NOMO-1 treated with dmso at 0.1 percent for 144 hours (cell line): ENCODE results near the gene ARSG.

Experiments
- DNase-seq: peaks from one replicate; lab custom pipeline; 2025; ENCODE audit not compliant: unreplicated experiment; lab: John Stamatoyannopoulos, UW

Gene ARSG

DNA sequence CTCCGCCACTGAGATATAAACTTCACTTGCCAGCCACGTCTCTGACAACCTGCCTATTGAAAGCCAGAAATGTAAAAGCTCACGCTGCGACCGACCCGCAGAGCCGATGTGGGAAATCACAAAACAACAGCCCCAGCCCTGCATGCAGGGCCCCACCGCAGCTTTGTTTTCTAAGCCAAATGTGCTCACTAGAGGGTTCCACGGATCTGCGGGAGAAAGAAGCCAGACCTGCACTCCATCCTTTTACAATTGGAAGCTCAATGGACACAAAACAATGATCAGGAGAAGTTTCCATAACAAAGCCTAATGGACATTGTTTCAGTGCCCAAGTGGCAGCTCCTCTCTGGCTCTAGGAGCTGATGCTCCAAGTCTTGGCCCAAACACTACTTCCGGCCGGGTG is 132.9 kb downstream of the ARSG start:
- DNase-seq = no peak

DNA sequence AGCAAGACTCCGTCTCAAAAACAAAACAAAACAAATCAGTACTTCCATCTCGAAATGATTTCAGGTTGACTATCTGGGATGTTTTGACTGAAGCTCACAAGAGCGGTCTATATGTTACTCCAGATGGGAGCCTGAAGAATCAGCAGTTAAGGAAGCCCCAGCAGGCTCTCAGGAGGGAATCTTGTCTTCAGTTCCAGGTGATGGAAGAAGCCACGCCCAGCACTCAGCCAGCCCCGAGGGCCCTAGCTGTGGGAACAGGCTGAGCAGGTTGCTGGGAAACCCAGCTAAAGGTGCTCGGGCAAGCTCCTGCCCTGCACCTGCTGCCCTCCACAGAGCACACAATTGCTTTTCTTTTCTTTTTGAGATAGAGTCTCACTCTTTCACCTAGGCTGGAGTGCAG is 133.6 kb downstream of the ARSG start:
- DNase-seq = no peak

DNA sequence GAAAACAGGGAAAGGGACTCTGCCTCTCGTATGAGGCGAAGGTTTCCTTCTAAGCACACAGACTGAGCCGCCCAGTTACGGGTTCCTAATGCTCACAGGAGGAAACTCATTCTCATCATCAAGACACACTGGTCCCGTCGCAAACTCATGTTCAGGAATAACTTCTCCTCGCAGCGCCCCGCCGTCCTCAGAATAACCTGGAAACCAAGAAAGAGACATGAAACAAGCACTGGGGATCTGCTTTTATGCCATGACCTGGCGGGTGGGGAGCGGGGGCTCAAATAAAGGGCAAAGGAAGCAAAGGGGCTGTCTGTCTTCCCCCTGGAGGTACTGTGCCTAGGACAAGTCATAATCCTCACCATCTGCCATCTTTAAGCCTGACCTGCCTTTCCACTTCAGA is 134.7 kb downstream of the ARSG start:
- DNase-seq = no peak

DNA sequence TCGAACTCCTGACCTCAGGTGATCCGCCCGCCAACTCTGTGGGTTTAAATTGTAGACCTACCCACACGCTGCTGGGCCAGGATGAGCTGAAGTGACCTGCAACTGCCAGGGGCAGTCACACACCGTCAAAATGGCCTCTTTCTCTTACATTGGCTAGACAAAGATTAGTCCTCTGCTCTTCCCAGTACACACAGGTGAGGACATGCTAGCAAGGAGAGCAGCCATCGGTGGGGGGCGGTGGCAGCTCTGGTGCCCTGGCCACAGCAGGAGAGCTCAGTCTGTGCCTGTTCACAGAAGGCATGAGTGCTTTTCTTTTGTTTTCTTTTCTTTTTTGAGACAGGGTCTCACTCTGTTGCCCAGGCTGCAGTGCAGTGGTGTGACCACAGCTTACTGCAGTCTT is 136.3 kb downstream of the ARSG start:
- DNase-seq = no peak

DNA sequence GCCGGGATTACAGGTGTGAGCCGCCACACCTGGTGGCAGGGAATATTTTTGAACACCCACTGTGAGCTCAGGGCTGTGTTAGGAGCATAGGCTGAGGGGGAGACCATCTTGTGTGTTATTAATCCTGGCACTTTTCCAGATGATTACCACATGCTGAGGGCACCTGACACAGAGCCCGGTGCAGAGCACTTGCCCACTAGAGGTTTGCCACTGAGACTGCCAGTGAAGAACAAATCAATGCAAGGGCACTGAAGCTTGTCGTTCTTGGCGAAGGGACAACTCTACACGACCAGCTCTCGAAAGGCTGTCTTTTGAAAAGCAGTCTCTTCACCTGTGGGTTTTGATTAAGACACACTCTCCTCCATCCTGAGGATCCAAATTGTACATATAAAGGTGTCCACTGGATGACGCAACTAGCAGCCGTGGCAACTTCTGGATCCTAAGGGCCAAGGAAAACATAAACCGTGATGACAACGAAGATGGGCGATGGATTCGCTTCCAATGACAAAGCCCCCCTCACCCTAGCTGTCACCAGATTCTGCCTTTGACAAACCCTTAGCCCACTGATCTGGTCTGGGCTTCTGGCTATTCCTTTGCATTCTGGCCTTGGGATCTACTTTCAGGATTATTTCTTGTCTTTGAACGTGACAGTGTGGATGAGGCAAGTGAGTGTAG is 137.3 kb downstream of the ARSG start:
- DNase-seq = no peak

DNA sequence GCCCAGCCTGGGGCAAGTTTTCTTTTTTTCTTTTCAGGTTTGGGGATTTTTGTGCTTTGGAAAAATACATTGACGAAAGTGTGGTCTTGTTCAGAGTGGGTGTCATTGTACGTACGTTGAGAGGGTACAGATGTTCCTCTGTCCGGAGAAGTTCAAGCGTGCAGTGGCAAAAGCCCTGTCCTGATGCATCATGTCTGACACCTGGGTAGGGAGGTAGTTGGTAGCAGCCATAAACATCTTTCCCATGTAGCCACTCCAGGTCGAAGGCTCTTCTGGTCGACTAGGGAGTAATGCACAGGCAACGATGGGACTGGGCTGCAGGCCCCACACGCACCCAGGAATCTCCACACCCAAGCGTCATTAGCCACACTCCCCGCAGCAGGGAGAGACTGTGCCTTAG is 138.6 kb downstream of the ARSG start:
- DNase-seq = no peak

DNA sequence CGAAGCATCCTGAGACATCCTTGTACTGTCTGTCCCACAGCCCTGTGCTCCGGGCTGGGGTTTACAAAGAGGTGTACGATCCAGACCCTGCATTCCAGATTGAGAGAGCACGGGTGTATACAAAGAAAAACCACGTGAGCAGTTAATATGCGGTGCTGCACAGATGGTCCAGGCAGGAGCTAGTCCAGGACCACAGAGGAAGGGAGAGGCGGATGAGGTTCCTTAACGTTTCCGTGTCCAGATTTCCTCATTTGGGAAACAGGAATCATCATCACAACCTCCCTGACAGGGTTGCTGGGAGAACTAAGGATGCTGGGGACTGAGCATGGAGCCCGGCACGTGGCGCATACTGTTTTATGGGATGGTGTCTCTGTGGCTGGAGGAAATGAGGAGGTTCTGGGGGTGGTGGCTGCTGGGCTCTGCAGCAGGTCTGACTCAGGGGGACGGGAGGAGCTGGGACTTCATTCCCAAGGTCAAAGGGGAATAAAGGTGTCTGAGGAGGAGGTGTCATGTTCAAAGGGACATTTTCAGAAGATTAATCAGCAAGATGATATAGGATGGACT is 139.8 kb downstream of the ARSG start:
- no peak for DNase-seq

DNA sequence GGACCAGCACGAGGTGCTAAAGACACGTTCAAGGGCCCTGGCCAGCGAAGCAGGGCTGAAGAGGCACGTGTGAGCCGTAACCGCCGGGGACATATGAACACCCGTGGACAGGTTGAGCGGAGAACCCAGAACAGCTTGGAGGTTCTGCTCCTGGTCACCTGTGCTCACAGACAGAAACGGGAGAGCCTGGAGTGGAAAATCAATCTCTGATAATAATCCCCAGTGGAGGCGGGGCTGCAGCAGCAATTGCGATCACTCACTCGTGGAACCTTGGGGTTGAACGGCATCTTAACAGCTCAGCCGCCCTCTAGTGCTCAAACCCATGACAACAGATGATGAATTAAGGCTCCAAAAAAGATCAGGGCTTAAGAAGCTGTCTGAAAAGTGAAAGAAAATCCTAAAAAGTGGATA is 140.4 kb downstream of the ARSG start:
- DNase-seq = no peak

DNA sequence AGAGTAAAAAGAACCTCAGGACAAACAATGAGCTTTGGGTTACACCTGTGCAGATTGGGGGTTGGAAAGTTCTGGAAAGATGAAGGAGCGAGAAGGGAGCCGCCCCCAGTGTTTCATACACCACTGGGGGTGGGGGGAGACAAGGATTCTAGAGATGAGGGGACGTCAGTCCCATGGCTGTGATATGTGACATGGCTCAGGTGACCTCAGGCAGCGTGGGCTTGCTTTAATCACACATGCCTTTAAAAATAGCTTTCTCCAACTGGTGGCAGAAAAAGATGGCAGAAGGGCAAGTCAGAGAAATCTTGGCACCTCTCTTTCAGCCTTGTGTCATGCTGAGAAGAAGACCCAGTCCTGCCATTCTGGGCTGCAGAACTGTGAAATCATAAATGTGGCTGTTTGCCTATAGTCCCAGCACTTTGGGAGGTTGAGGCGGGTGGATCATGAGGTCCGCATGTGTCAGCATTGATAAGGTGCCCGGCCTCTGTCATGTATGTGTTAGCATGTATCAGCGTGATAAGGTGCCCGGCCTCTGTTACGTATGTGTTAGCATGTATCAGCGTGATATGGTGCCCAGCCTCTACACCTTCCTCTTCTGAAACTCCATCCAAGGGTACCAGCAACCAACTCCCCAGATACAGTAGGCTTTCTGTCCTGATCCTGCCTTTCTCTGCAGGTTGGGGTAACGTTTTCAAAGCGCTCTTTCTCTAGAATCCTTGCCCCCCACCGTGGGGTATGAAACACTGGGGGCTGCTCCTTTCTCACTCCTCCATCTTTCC is 141.0 kb downstream of the ARSG start:
- DNase-seq = no peak

DNA sequence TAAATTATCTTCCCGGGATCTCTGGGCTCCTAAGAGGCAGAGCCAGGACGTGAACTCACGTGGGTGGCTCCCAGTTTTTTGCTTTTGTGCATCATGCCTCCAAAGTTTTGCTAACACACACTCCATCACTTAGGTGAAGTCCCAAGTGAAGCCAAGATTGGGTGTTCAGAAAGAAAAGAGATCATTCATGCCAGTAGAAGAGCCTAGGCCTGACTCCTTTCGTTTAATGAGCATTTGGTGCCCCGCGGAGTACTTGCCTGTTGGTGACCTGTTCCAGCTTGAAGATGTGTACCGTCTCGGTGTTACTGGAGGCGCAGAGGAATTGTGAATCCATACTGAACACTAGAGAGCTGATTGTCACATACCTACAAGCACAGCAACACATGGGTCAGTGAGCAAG is 141.9 kb downstream of the ARSG start:
- no peak for DNase-seq

DNA sequence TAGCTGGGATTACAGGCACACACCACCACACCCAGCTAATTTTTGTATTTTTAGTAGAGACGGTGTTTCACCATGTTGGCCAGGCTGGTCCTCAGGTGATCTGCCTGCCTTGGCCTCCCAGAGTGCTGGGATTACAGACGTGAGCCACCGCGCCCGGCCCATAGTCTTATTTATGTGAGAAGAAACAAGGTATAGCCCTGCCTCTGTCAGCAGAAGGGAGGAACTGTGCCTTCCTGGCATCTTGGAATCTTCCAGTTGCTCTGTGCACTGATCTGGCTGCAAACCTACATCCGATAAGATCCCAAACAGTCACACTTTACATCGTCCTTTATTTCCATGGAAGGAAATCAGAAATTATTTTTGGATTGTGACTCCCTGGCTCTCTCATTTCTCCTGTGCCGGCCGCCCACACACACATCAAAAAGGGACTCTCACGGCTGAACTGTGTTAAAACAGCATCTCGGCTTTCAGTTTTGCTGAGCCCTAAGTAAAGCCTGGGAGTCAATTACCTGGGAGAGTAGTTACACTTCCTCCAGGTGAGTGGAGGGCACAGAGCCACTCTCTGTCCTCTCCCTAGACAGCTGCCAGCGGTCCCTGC is 142.7 kb downstream of the ARSG start:
- no peak for DNase-seq

DNA sequence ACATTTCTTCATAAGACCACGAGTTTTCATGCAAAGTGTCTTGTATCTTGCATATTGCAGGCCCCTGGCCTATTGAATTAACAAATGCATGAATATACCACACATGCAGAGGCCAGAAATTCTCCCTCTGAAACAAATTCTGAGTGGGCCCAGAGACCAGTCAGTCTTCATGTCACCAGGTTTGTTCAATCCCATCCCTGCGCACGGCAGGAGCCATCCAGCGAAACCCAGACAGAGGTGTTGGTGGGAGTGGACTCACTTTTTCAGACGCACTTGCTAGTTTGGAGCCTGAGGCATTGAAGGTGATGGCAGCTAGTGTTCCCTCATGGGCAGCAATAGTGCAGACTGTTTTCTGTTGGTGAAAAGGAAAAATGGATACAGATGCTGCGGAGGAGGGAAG is 144.1 kb downstream of the ARSG start:
- DNase-seq = no peak

DNA sequence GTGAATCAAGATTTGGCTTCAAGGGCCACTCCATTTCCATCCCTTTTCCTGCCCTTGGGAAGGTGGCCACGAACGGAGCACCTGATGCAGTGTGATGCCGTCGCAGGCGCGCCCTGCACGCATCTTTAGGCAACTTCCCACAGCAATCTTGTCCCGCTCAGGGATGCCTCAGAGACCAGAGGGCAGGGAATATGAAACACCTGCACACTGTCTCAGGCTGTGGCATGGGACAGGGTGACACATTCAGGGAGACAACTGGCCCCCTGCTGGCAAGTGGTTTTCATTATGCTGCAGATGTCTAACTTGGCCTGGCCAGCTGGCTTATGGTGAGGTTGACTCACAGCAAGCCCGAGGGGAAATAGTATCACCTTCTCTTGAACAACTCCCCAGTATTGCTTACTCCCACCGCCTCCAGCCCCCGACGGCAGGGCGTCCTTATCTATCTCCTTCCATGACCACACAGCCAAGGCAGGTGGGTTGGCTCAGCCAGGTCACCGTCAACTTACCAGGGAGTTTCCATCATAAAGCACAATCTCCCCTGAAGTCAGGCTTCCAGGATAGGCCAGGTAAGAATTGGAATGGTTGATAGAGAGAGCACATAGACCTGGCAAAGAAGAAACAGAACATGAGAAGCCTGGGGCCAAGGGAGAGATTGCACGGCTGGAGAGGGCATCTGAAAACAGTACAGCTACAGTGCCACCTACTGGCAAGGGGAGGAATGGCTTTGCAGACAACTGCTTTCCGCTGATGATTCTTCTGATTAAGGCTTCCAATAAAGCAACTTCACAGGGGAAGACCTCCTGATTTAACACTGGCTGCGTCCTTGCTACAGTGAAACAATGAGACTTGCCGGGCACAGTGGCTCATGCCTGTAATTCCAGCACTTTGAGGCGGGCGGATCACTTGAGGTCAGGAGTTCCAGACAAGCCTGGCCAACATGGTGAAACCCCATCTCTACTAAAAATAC is 144.9 kb downstream of the ARSG start:
- DNase-seq = peak; percentile 57

DNA sequence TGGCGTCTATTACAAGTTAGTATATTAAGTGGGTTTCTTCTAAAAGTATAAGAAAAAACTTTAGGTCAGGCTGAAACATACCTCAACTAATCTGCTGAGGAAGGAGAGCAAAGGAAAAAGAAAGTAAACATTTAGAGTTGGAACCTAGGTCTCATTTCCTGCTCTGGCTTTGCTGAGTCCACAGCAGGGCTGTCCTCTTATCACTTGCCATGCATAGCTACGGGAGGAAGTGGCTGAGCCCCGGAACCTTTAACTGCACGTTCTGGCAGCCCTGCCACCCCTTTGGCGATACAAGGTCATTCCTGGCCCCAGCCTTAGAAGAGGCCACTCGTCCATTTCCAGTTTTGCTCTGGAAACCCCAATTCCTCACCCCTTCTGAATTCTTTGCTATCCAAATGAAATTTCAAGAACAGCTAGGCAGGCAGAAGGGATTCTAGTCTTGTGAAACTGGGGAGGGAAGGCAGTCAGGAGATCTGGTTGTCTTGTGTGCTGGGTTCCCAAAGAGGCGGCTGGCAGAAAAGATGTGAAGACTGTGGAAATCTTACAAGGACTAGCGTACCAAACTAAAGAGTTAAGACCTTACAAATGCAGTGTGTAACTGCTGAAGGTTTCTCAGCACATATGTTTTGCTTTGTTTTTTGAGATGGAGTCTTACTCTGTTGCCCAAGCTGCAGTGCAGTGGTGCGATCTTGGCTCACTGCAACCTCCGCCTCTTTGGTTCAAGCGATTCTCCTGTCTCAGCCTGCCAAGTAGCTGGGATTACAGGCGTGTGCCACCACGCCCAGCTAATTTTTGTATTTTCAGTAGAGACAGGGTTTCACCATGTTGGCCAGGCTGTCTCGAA is 146.9 kb downstream of the ARSG start:
- DNase-seq = peak; percentile 46

DNA sequence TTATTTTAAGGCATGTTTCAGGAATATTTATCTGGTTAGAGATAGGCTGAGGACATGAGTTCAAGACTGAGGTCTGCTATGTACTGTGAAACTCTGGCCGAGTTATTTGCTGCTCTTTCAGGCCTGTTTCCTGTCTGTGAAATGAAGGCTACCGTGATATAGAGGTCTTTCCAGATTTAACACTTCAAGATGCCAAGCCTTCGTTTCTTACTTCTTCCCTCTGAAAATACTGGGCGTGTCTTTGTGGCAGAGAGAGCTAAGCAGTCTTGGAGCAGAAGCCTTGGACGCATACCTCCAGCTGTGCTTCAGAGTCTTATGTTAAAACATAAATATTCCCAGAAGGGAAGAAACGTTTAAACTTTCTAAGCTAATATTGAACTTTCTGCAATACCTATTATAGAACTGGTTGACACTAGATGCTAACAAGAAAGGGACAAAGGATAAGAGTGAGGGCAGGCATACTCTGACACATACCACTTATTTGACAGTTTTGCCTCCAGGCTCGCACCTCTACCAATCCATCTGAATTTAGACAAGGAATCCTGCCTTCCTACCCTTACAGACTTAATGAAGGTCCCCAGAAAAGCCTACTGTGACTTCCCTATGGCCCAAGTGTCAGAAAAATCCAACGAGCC is 148.5 kb downstream of the ARSG start:
- no peak for DNase-seq

DNA sequence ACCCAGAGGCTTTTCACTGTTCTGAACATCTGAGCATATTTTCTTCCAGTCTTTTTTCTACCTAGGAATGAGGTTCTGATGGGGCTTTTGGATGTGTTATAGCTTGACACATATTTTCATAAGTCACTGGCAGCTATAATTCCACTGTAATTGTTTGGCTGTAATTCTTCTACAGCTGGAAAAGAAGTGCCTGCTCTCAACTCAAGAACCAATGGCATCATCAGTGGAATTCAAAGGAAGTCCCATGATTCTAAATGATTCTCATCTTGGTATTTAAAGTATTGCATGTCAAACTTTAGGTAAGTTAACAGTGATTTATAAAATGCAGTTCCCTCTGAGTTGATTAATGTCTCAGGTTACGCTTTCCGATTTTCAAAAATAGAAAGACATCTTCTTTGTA is 149.2 kb downstream of the ARSG start:
- DNase-seq = no peak

DNA sequence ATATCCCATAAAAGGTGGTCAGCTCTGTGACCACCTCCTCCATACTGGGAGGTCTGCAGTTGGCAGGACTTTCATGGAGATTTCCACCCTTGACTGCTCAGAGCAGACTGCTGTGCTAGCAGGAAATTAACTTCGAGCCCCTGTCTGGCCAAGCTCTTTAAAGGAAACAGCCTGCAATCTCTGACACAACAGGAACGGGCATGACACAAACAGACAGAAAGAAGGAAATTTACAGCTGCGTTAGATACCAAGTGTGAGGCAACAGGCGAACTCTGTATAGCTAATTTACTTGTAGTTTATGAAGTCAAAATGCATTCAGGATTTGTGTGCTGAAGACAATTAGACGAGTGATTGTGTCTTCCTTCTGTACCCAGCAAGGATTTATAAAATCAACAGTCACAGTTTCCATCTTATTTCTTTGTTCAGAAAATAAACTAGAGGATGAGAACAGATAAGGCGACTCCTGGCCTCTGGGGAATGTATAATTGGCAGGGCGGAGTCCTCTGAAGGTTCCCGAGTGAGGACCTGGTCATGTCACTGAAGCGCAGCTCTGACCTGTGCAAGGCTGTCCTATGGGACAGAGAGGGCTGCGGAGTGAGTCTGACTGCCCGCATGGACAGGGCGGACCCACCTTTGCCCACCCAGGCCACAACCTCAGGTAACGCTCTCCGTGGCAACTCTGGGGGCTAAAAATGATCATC is 149.9 kb downstream of the ARSG start:
- peak; percentile 62 for DNase-seq

DNA sequence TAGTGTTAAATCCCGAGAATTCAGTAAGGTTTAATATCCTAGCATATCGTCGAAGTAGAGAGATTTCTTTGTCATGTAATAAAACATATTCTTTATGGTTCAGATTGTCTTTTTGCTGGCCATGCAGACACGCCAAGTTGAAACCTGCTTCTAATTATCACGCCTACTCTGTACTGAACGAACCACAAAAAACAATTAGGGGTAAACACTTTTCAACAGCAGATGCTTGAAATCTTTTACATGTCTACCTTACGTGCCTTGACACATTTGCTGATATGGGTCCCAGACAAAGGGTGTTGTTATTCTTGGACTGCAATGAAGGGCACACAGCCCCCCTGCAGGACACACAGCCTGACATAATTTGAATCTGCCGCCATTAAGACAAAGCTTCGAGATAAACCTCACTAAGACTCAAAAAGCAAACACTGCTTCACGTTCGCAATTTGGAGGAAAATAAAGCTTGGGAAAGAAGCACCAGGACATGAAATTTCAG is 152.7 kb downstream of the ARSG start:
- no peak for DNase-seq

DNA sequence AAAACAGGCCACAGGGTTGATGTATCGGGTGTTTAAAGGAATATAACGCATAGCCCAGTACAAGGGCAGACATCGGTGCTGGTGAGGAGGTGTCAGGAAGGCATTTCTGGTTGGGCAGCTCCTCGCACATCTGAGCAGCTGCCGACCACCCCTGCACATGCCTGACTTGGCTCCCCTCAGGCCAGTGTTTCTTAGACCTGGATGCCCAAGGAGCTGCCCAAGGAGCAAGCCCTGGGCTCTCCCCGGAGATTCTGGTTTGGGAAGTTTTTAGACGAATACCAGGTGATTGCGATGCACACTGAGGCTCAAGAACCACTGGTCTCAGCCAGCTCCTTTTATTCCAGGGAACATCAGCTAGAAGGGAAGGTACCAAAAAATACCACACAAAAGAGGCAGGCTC is 154.4 kb downstream of the ARSG start:
- DNase-seq = no peak
